HepG2 (cell line): ENCODE data around the gene SORBS2. TPM values are rescaled to one million over a fixed set of nuclear protein-coding genes. Genes with fewer than 3 reads are reported as not detected.

ENCODE experiments used
- ATAC-seq: fragments of 200-7000 bp; cut with Tn5 transposase; 3 replicates; pipeline ENCODE4 v1.9.1; 2020; ENCODE audit warnings: mild to moderate bottlenecking, moderate library complexity
- BruUV-seq: library from RNA; stranded (reverse); fragments of 400-500 nt; replicated peaks from 2 replicates; lab custom pipeline; 2021; lab: Mats Ljungman, UMichigan
- CTCF ChIA-PET: fragments of 300-600 bp; formaldehyde crosslinking; extraction: SDS; loops from one replicate; lab custom pipeline; 2021; ENCODE audit warnings: low total read pairs, inconsistent platforms, low intra/inter-chr PET ratio; lab: Yijun Ruan, JAX
- POLR2A ChIA-PET: fragments of 350-600 bp; sonication (Branson Sonifier 250); formaldehyde crosslinking; loops from one replicate; lab custom pipeline; 2020; ENCODE audit warnings: antibody characterized with exemption, inconsistent platforms; lab: Yijun Ruan, JAX
- DNase-seq: peaks from one replicate; pipeline ENCODE4 v3.0.0-alpha.2; 2015; ENCODE audit warnings: low spot score
- FAIRE-seq: peaks from 3 replicates; lab custom pipeline; 2011; peaks lifted over from hg19 to GRCh38; lab: Jason Lieb, UNC
- H2AFZ ChIP-seq: one replicate; pipeline ENCODE4 v1.6.1; 2011; ENCODE audit warnings: low read length, inconsistent platforms
- H3K27ac ChIP-seq: fragments of 300-600 bp; 3 replicates; pipeline ENCODE4 v1.8.0; 2011; ENCODE audit warnings: mixed run types, mild to moderate bottlenecking, mixed read lengths, low read length, inconsistent platforms; ENCODE audit not compliant: insufficient read depth; ENCODE audit errors: extremely low read length
- H3K27me3 ChIP-seq, 2 experiments: fragments of 200-600 bp in 1 of 2; 2 replicates in 1 of 2; 3 replicates in 1 of 2; pipeline versions ENCODE4 v1.6.0 to v1.8.0; 2011; ENCODE audit warnings: low read length in 2 of 2, mild to moderate bottlenecking in 2 of 2, moderate library complexity in 2 of 2, inconsistent platforms in 1 of 2; ENCODE audit not compliant: insufficient read depth in 2 of 2, control insufficient read depth in 1 of 2
- H3K36me3 ChIP-seq, 2 experiments: fragments of 200-600 bp in 1 of 2; replicated peaks in 1 of 2; 2 replicates in 1 of 2; 3 replicates in 1 of 2; pipeline versions ENCODE4 v1.5.1 to v1.8.0; 2011; ENCODE audit warnings: low read length in 2 of 2, inconsistent platforms in 1 of 2; ENCODE audit not compliant: insufficient read depth in 2 of 2, control insufficient read depth in 1 of 2
- H3K4me1 ChIP-seq: 2 replicates; pipeline ENCODE4 v1.5.1; 2012; ENCODE audit warnings: low read length, inconsistent platforms; ENCODE audit not compliant: insufficient read depth
- H3K4me2 ChIP-seq: 2 replicates; pipeline ENCODE4 v1.6.0; 2011; ENCODE audit warnings: low read depth, low read length, inconsistent platforms
- H3K4me3 ChIP-seq, 3 experiments: fragments of 200-600 bp in 1 of 3; sonication (generic), shearing (Covaris generic) in 1 of 3; replicated peaks in 1 of 3; 2 replicates each; pipeline ENCODE4 v1.5.1; 2011 to 2016; ENCODE audit warnings: low read length in 3 of 3, inconsistent platforms in 2 of 3, low read depth in 2 of 3, mild to moderate bottlenecking in 2 of 3, control low read depth in 1 of 3, mixed read lengths in 1 of 3; ENCODE audit not compliant: insufficient read depth in 1 of 3
- H3K79me2 ChIP-seq: one replicate; pipeline ENCODE4 v1.6.1; 2011; ENCODE audit warnings: low read length, inconsistent platforms; ENCODE audit not compliant: insufficient read depth
- H3K9ac ChIP-seq: 2 replicates; pipeline ENCODE4 v1.6.0; 2011; ENCODE audit warnings: mild to moderate bottlenecking, low read depth, low read length, inconsistent platforms; ENCODE audit not compliant: insufficient read depth
- H3K9me3 ChIP-seq: 2 replicates; pipeline ENCODE4 v1.5.1; 2012; ENCODE audit warnings: mild to moderate bottlenecking, low read length
- H4K20me1 ChIP-seq: 2 replicates; pipeline ENCODE4 v1.6.0; 2011; ENCODE audit warnings: inconsistent platforms, mild to moderate bottlenecking, low read length, moderate library complexity; ENCODE audit not compliant: insufficient read depth
- ATF7 ChIP-seq, 2 experiments: fragments of 450-650 bp in 1 of 2; sonication (generic) in 1 of 2; formaldehyde crosslinking in 1 of 2; IDR thresholded peaks; 2 replicates each; pipeline versions ENCODE4 v1.4.0 to v1.6.1; 2016 to 2020; ENCODE audit warnings: antibody characterized with exemption in 1 of 2, mild to moderate bottlenecking in 1 of 2, missing genetic modification reagents in 1 of 2
- FOSL1 ChIP-seq: sonication (generic); formaldehyde crosslinking; IDR thresholded peaks from 2 replicates; pipeline ENCODE4 v1.9.0; 2021; ENCODE audit warnings: missing genetic modification reagents, borderline replicate concordance
- GMEB2 ChIP-seq: IDR thresholded peaks from 2 replicates; pipeline ENCODE4 v1.6.1; 2016; ENCODE audit warnings: missing biosample characterization, missing genetic modification reagents, low read depth
- MAFG ChIP-seq: sonication (generic); formaldehyde crosslinking; IDR thresholded peaks from 2 replicates; pipeline ENCODE4 v1.5.1; 2020; ENCODE audit warnings: mild to moderate bottlenecking, missing genetic modification reagents
- MXI1 ChIP-seq: IDR thresholded peaks from 3 replicates; pipeline ENCODE4 v1.6.1; 2012; ENCODE audit warnings: low read depth, low read length, inconsistent platforms, borderline replicate concordance
- NFATC3 ChIP-seq: sonication (generic); formaldehyde crosslinking; IDR thresholded peaks from 2 replicates; pipeline ENCODE4 v1.5.1; 2020; ENCODE audit warnings: mild to moderate bottlenecking, missing genetic modification reagents
- POLR2A ChIP-seq, 2 experiments: IDR thresholded peaks; 2 replicates each; pipeline ENCODE4 v1.6.1; 2011; ENCODE audit warnings: low read depth in 2 of 2, low read length in 2 of 2, mild to moderate bottlenecking in 1 of 2, moderate library complexity in 1 of 2; ENCODE audit not compliant: insufficient read depth in 1 of 2
- RAD51 ChIP-seq: fragments of 450-650 bp; IDR thresholded peaks from 2 replicates; pipeline ENCODE4 v1.6.1; 2016; ENCODE audit warnings: borderline replicate concordance
- SP5 ChIP-seq: IDR thresholded peaks from 2 replicates; pipeline ENCODE4 v1.6.1; 2016; ENCODE audit warnings: low read depth, borderline replicate concordance
- SYNCRIP ChIP-seq: fragments of 200-400 bp; formaldehyde crosslinking; IDR thresholded peaks from 2 replicates; pipeline ENCODE4 v1.6.1; 2018; ENCODE audit warnings: mild to moderate bottlenecking, low read depth, low read length; ENCODE audit not compliant: insufficient read depth
- TOE1 ChIP-seq: sonication (generic); formaldehyde crosslinking; IDR thresholded peaks from 2 replicates; pipeline ENCODE4 v1.4.0; 2020; ENCODE audit warnings: mild to moderate bottlenecking, missing genetic modification reagents
- ZNF12 ChIP-seq: sonication (generic); formaldehyde crosslinking; IDR thresholded peaks from 2 replicates; pipeline ENCODE4 v1.5.0; 2020; ENCODE audit warnings: missing genetic modification reagents
- ZNF230 ChIP-seq: sonication (generic); formaldehyde crosslinking; IDR thresholded peaks from 2 replicates; pipeline ENCODE4 v1.4.0; 2020; ENCODE audit warnings: mild to moderate bottlenecking, missing genetic modification reagents
- ZNF446 ChIP-seq: sonication (generic); formaldehyde crosslinking; IDR thresholded peaks from 2 replicates; pipeline ENCODE4 v1.5.0; 2020; ENCODE audit warnings: mild to moderate bottlenecking, missing genetic modification reagents
- ZNF761 ChIP-seq: sonication (generic); formaldehyde crosslinking; conservative IDR thresholded peaks from 2 replicates; pipeline ENCODE4 v1.4.0; 2020; ENCODE audit warnings: mild to moderate bottlenecking, missing genetic modification reagents
- ZNF776 ChIP-seq: sonication (generic); formaldehyde crosslinking; IDR thresholded peaks from 2 replicates; pipeline ENCODE4 v1.4.0; 2020; ENCODE audit warnings: mild to moderate bottlenecking, missing genetic modification reagents
- ZSCAN21 ChIP-seq: sonication (generic); formaldehyde crosslinking; IDR thresholded peaks from 2 replicates; pipeline ENCODE4 v1.8.0; 2022; ENCODE audit warnings: mild to moderate bottlenecking, missing genetic modification reagents, moderate library complexity, borderline replicate concordance
- whole genome bisulfite sequencing: methylation state at CpG from one replicate; pipeline ENCODE4 v1.1.6; 2017; ENCODE audit warnings: low lambda C conversion rate; 5-methylcytosine and 5-hydroxymethylcytosine counted together
- in situ Hi-C: cut with HindIII; loops from 2 replicates; pipeline ENCODE4 v1.10.0; 2017; ENCODE audit warnings: low pct_unique_long_range_greater_than_20kb; ENCODE audit not compliant: extremely low pct_ligation_motif_present
- intact Hi-C: fragments of 100-400 bp; cut with micrococcal nuclease; formaldehyde crosslinking; loops from one replicate; pipeline ENCODE4 v1.10.0; 2022; ENCODE audit not compliant: unreplicated experiment
- polyA plus RNA-seq, 8 experiments: library from polyadenylated mRNA; depleted of rRNA in 3 of 8; stranded (reverse) in 7 of 8; unstranded in 1 of 8; fragments of >200 nt; fragmentation: Illumina TruSeq in 4 of 8; extraction: Trizol in 4 of 8; gene quantifications; 2 replicates each; pipeline versions ENCODE4 v1.2.1 to v1.2.3, GENCODE V29; 2011 to 2016; ENCODE audit warnings: low read depth in 4 of 8, missing spikeins in 1 of 8, mixed read lengths in 1 of 8; ENCODE audit not compliant: insufficient read depth in 1 of 8
- total RNA-seq, 5 experiments: library from RNA; depleted of rRNA; stranded (reverse); fragments of >200 nt; fragmentation: Illumina TruSeq; extraction: Trizol; gene quantifications; 2 replicates each; pipeline ENCODE4 v1.2.3, GENCODE V29; 2016; ENCODE audit warnings: low read depth in 1 of 5
- TF ChIP-seq, protein P1 (sequence below): fragments of 450-650 bp; IDR thresholded peaks from 2 replicates; pipeline ENCODE4 v1.6.1; 2016
- TF ChIP-seq, protein P2 (sequence below): sonication (generic); formaldehyde crosslinking; IDR thresholded peaks from 2 replicates; pipeline ENCODE4 v1.8.1; 2023; ENCODE audit warnings: mild to moderate bottlenecking, moderate library complexity, missing genetic modification reagents

Gene SORBS2
- total and polyA plus RNA-seq, 2 of the 13 experiments (the other 11 are each of a cell fraction or from before 2014, with no cell fraction given) = 25.0 to 80.5 TPM

- Histone ChIP-seq H3K4me3 (no peak overlapping the region), H3K36me3 (peaks cover 5 to 18% of the 10 kb centered on the region in 2 experiments; a peak in 4 of 5 replicates), H3K4me2 (no peak overlapping the region), H3K27me3 (no peaks in the 10 kb centered on the region), H3K9ac (no peak overlapping the region), H3K4me1 (peaks cover 23% of the 10 kb centered on the region), H3K27ac (no peak overlapping the region), H2AFZ (no peak overlapping the region), H3K9me3 (no peaks in the 10 kb centered on the region), H3K79me2 (peaks cover 13% of the 10 kb centered on the region), H4K20me1 (no peaks in the 10 kb centered on the region; the same call in 1 of the 2 replicates)
- intact Hi-C loops (loop anchor here (10.0 kb wide), 1 partner anchor 1272 kb away; no protein-coding TSS in a partner anchor), in situ Hi-C loops (no loop called here)
- no peak for DNase-seq
- TF ChIP-seq ZNF761 (CRISPR knock-in tag) (no peak), ZNF446 (CRISPR knock-in tag) (no peak), SP5 (no peak), SYNCRIP (no peak), POLR2A (IDR thresholded peaks at IDR 0.05; ENCODE audit: insufficient read depth in 1 of 2, low read depth in 2 of 2, low read length in 2 of 2) (no peak), GMEB2 (CRISPR knock-in tag) (no peak), ZSCAN21 (CRISPR knock-in tag) (no peak), ZNF776 (no peak), MAFG (CRISPR knock-in tag) (no peak), ATF7 (IDR thresholded peaks at IDR 0.05) (no peak), ATF7 (CRISPR knock-in tag; IDR thresholded peaks at IDR 0.05) (no peak), ZNF12 (CRISPR knock-in tag) (no peak), FOSL1 (CRISPR knock-in tag) (no peak), ZNF230 (CRISPR knock-in tag) (no peak), TOE1 (no peak), NFATC3 (CRISPR knock-in tag) (no peak), RAD51 (no peak), MXI1 (no peak)
- TF ChIP-seq, protein P1, sequence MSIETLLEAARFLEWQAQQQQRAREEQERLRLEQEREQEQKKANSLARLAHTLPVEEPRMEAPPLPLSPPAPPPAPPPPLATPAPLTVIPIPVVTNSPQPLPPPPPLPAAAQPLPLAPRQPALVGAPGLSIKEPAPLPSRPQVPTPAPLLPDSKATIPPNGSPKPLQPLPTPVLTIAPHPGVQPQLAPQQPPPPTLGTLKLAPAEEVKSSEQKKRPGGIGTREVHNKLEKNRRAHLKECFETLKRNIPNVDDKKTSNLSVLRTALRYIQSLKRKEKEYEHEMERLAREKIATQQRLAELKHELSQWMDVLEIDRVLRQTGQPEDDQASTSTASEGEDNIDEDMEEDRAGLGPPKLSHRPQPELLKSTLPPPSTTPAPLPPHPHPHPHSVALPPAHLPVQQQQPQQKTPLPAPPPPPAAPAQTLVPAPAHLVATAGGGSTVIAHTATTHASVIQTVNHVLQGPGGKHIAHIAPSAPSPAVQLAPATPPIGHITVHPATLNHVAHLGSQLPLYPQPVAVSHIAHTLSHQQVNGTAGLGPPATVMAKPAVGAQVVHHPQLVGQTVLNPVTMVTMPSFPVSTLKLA = no peak
- TF ChIP-seq, protein P2, sequence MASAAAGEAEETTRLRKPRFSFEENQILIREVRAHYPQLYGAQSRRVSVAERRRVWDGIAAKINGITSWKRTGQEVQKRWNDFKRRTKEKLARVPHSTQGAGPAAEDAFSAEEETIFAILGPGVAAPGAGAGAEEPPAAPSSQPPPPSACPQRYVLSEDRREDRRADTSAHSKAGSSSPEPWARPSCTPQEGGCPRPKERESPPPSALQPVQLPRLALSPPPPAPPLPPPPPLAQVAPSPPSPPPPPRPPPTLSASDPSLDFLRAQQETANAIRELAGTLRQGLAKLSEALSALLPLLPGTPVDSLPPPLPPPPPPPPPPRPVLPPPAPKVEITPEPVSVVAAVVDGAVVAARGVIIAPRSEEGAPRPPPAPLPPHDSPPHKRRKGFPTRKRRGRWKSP (CRISPR knock-in tag) = no peak
- ChIA-PET POLR2A (no interaction called here), CTCF (no interaction called here)
- no peak for FAIRE-seq
- no peak for ATAC-seq
- 90% methylated on average over 5 of the region's 5 CpGs for WGBS
- no TSS peak for BruUV-seq
These were observed 75.1 kb downstream of the SORBS2 start for GRCh38 chr4:185736882-185737281.
